Keratinocyte (primary cell): ENCODE measurements around the gene CCDC181. TPM values are rescaled to one million over a fixed set of nuclear protein-coding genes. Genes with fewer than 3 reads are reported as not detected.

Experiments used
- DNase-seq: peaks from one replicate; pipeline ENCODE4 v3.0.0-alpha.2; 2011; ENCODE audit warnings: low read depth, missing footprints, low spot score
- FAIRE-seq: peaks from 2 replicates; lab custom pipeline; 2011; peaks lifted over from hg19 to GRCh38; lab: Jason Lieb, UNC
- H2AFZ ChIP-seq: 2 replicates; pipeline ENCODE4 v1.6.0; 2012; ENCODE audit warnings: low read length, control low read depth, inconsistent platforms; ENCODE audit not compliant: control insufficient read depth
- H3K27ac ChIP-seq: 2 replicates; pipeline ENCODE4 v1.5.1; 2011; ENCODE audit warnings: low read length; ENCODE audit not compliant: control insufficient read depth, insufficient read depth
- H3K27me3 ChIP-seq: 3 replicates; pipeline ENCODE4 v1.6.0; 2011; ENCODE audit warnings: low read length; ENCODE audit not compliant: control insufficient read depth, insufficient read depth; ENCODE audit errors: extremely low read depth
- H3K36me3 ChIP-seq, 2 experiments: 2 replicates in 1 of 2; 3 replicates in 1 of 2; pipeline ENCODE4 v1.5.1; 2011; ENCODE audit warnings: low read length in 2 of 2, mild to moderate bottlenecking in 1 of 2; ENCODE audit not compliant: control insufficient read depth in 2 of 2, insufficient read depth in 2 of 2; ENCODE audit errors: extremely low read depth in 1 of 2
- H3K4me1 ChIP-seq: 3 replicates; pipeline ENCODE4 v1.5.1; 2011; ENCODE audit warnings: low read length; ENCODE audit not compliant: control insufficient read depth, insufficient read depth; ENCODE audit errors: extremely low read depth
- H3K4me2 ChIP-seq: 3 replicates; pipeline ENCODE4 v1.6.0; 2011; ENCODE audit warnings: low read depth, low read length; ENCODE audit not compliant: control insufficient read depth, insufficient read depth; ENCODE audit errors: extremely low read depth
- H3K4me3 ChIP-seq, 3 experiments: fragments of 200-600 bp in 1 of 3; sonication (generic) in 1 of 3; 2 replicates in 2 of 3; 3 replicates in 1 of 3; pipeline ENCODE4 v1.5.1; 2011 to 2016; ENCODE audit warnings: low read length in 3 of 3, mild to moderate bottlenecking in 3 of 3, control low read depth in 2 of 3, inconsistent platforms in 1 of 3, low read depth in 1 of 3, mixed read lengths in 1 of 3, mixed run types in 1 of 3, moderate library complexity in 1 of 3; ENCODE audit not compliant: control insufficient read depth in 2 of 3, insufficient read depth in 2 of 3; ENCODE audit errors: extremely low read depth in 1 of 3
- H3K79me2 ChIP-seq: 2 replicates; pipeline ENCODE4 v1.6.0; 2012; ENCODE audit warnings: low read length; ENCODE audit not compliant: control insufficient read depth, insufficient read depth
- H3K9ac ChIP-seq: 3 replicates; pipeline ENCODE4 v1.6.0; 2011; ENCODE audit warnings: low read length; ENCODE audit not compliant: control insufficient read depth, insufficient read depth; ENCODE audit errors: extremely low read depth
- H3K9me1 ChIP-seq: 3 replicates; pipeline ENCODE4 v1.6.0; 2011; ENCODE audit warnings: low read length; ENCODE audit not compliant: control insufficient read depth, insufficient read depth; ENCODE audit errors: extremely low read depth
- H3K9me3 ChIP-seq: 2 replicates; pipeline ENCODE4 v1.5.1; 2012; ENCODE audit warnings: low read depth, low read length; ENCODE audit not compliant: control insufficient read depth
- H4K20me1 ChIP-seq: 3 replicates; pipeline ENCODE4 v1.6.0; 2011; ENCODE audit warnings: low read length; ENCODE audit not compliant: control insufficient read depth, insufficient read depth; ENCODE audit errors: extremely low read depth
- CTCF ChIP-seq, 3 experiments: IDR thresholded peaks in 1 of 3; conservative IDR thresholded peaks in 1 of 3; optimal IDR thresholded peaks in 1 of 3; 2 replicates in 2 of 3; 3 replicates in 1 of 3; pipeline versions ENCODE3 to v1.5.1; 2011; ENCODE audit warnings: low read length in 3 of 3, mild to moderate bottlenecking in 3 of 3, moderate library complexity in 2 of 3, control low read depth in 1 of 3, inconsistent platforms in 1 of 3; ENCODE audit not compliant: insufficient read depth in 2 of 3; ENCODE audit errors: extremely low read depth in 1 of 3
- EZH2 ChIP-seq: IDR thresholded peaks from one replicate; pipeline ENCODE4 v1.6.1; 2012; ENCODE audit warnings: inconsistent platforms, mild to moderate bottlenecking, low read length, moderate library complexity
- dilution Hi-C: fragments of 300-500 bp; cut with MboI; formaldehyde crosslinking; loops from one replicate; pipeline ENCODE4 v1.7.0; 2020; ENCODE audit warnings: low sequenced_read_pairs; ENCODE audit not compliant: extremely low pct_ligation_motif_present
- polyA plus RNA-seq, 5 experiments: library from polyadenylated mRNA; depleted of rRNA in 3 of 5; stranded (reverse) in 3 of 5; stranded (forward) in 1 of 5; unstranded in 1 of 5; fragments of >200 nt; gene quantifications; 1 replicate in 1 of 5; 2 replicates in 3 of 5; 3 replicates in 1 of 5; pipeline versions ENCODE4 v1.2.1 to v1.2.3, GENCODE V29; 2011 to 2012; ENCODE audit warnings: missing spikeins in 2 of 5, low read depth in 1 of 5, low replicate concordance in 1 of 5

Gene CCDC181
- polyA plus RNA-seq, 1 donor (not counting 4 experiments of a cell fraction or from before 2014, with no cell fraction given): not detected

- H3K4me3 ChIP-seq: no peak overlapping the region
- H3K4me2 ChIP-seq: no peak overlapping the region
- peaks cover 3% of the 10 kb centered on the region for H3K9me3 ChIP-seq
- H3K9ac ChIP-seq: no peak overlapping the region
- no peaks in the 10 kb centered on the region for H3K9me1 ChIP-seq
- no peak overlapping the region for H3K27ac ChIP-seq
- no peak for DNase-seq
- H3K79me2 ChIP-seq: no peaks in the 10 kb centered on the region
- dilution Hi-C loops: no loop called here
- TF ChIP-seq EZH2 (no peak), CTCF (optimal IDR thresholded peaks at IDR 0.05 in 1 of 3, IDR thresholded peaks at IDR 0.05 in 1 of 3, conservative IDR thresholded peaks at IDR 0.05 in 1 of 3; ENCODE audit: extremely low read depth in 1 of 3, insufficient read depth in 2 of 3, low read length in 3 of 3) (no peak)
- FAIRE-seq: no peak
- no peaks in the 10 kb centered on the region for H4K20me1 ChIP-seq
- H2AFZ ChIP-seq: no peak overlapping the region
- no peaks in the 10 kb centered on the region for H3K4me1 ChIP-seq
- H3K27me3 ChIP-seq: no peaks in the 10 kb centered on the region
- H3K36me3 ChIP-seq: no peaks in the 10 kb centered on the region
These were observed 25.6 kb upstream of the CCDC181 start for GRCh38 chr1:169452921-169453320.

- Histone ChIP-seq H3K36me3 (no peaks in the 10 kb centered on the region), H3K4me1 (no peaks in the 10 kb centered on the region), H3K27me3 (no peaks in the 10 kb centered on the region), H3K4me2 (no peak overlapping the region), H3K9ac (no peak overlapping the region), H3K79me2 (no peaks in the 10 kb centered on the region), H4K20me1 (no peaks in the 10 kb centered on the region), H2AFZ (no peak overlapping the region), H3K9me1 (no peaks in the 10 kb centered on the region), H3K9me3 (no peaks in the 10 kb centered on the region), H3K27ac (no peak overlapping the region), H3K4me3 (no peak overlapping the region)
- FAIRE-seq: no peak
- DNase-seq: no peak
- dilution Hi-C loops: no loop called here
- no peak for TF ChIP-seq EZH2
- TF ChIP-seq CTCF (optimal IDR thresholded peaks at IDR 0.05 in 1 of 3, IDR thresholded peaks at IDR 0.05 in 1 of 3, conservative IDR thresholded peaks at IDR 0.05 in 1 of 3; ENCODE audit: extremely low read depth in 1 of 3, insufficient read depth in 2 of 3, low read length in 3 of 3): no peak
These were observed 24.0 kb upstream of the CCDC181 start for GRCh38 chr1:169451218-169451824.
